Measurements from ENCODE around the gene ZNF165.
"Not testable (repeated sequence)": the region's sequence is repeated elsewhere in the genome, so short reads cannot be mapped to it uniquely, and the experiment has no call there.

GRCh38 chr6:28102222-28102621, 21.9 kb downstream of the ZNF165 start:
- TF ChIP-seq POLR2A (IDR thresholded peaks at IDR 0.05; ENCODE audit: low read depth, low read length); CTCF (conservative IDR thresholded peaks at IDR 0.05; ENCODE audit: low read depth, low read length); MAZ (IDR thresholded peaks at IDR 0.05; ENCODE audit: borderline replicate concordance, low read depth, low read length); RAD21 (IDR thresholded peaks at IDR 0.05; ENCODE audit: low read length); BHLHE40 (IDR thresholded peaks at IDR 0.05; ENCODE audit: low read depth, low read length); CEBPB (IDR thresholded peaks at IDR 0.05; ENCODE audit: low read depth, low read length); SMC3 (IDR thresholded peaks at IDR 0.05; ENCODE audit: low read depth, low read length): not testable (repeated sequence)
- TF ChIP-seq, protein P1, sequence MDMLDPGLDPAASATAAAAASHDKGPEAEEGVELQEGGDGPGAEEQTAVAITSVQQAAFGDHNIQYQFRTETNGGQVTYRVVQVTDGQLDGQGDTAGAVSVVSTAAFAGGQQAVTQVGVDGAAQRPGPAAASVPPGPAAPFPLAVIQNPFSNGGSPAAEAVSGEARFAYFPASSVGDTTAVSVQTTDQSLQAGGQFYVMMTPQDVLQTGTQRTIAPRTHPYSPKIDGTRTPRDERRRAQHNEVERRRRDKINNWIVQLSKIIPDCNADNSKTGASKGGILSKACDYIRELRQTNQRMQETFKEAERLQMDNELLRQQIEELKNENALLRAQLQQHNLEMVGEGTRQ (IDR thresholded peaks at IDR 0.05; ENCODE audit: low read depth, low read length): not testable (repeated sequence)

Measured in IMR-90 (cell line).